Body of pancreas (tissue), 4 donors: ENCODE measurements around the gene DNAJC21. TPM values are rescaled to one million over a fixed set of nuclear protein-coding genes. Genes with fewer than 3 reads are reported as not detected.

ENCODE experiments used
- ATAC-seq: fragments of 150-250 bp; one replicate; pipeline ENCODE4 v1.9.1; 2016
- DNase-seq, 4 donors: peaks; one replicate each; pipeline ENCODE4 v3.0.0-alpha.2; 2019
- H3K27ac ChIP-seq, 4 donors: fragments of 200-600 bp; sonication (generic); 1 replicate in 3 of 4; 2 replicates in 1 of 4; pipeline versions ENCODE4 v1.5.1 to v1.6.1; 2016 to 2019; ENCODE audit warnings: mild to moderate bottlenecking in 1 of 4, mixed read lengths in 1 of 4, moderate library complexity in 1 of 4
- H3K27me3 ChIP-seq, 2 donors: fragments of 200-600 bp; sonication (generic); one replicate each; pipeline ENCODE4 v1.6.0; 2016; ENCODE audit warnings: mild to moderate bottlenecking in 1 of 2
- H3K36me3 ChIP-seq, 2 donors: fragments of 200-600 bp; sonication (generic); replicated peaks in 1 of 2; 2 replicates each; pipeline ENCODE4 v1.5.1; 2016; ENCODE audit warnings: low read depth in 2 of 2; ENCODE audit not compliant: insufficient read depth in 1 of 2
- H3K4me1 ChIP-seq: fragments of 200-600 bp; sonication (generic); one replicate; pipeline ENCODE4 v1.6.0; 2016
- H3K4me3 ChIP-seq, 2 donors: fragments of 200-600 bp; sonication (generic); 1 replicate in 1 of 2; 2 replicates in 1 of 2; pipeline ENCODE4 v1.5.1; 2016 to 2019
- H3K9me3 ChIP-seq, 3 donors: fragments of 200-600 bp; sonication (generic); 1 replicate in 2 of 3; 2 replicates in 1 of 3; pipeline ENCODE4 v1.5.1; 2016
- POLR2A ChIP-seq, 3 donors: fragments of 450-650 bp; IDR thresholded peaks; one replicate each; pipeline ENCODE4 v1.6.1; 2016; ENCODE audit warnings: antibody characterized with exemption in 3 of 3, mild to moderate bottlenecking in 2 of 3
- WGBS, 2 donors: methylation state at CpG; one replicate each; pipeline ENCODE4 v1.1.5; 2017; 5-methylcytosine and 5-hydroxymethylcytosine counted together
- intact Hi-C: fragments of 100-400 bp; cut with DNase I; formaldehyde crosslinking; loops from one replicate; pipeline ENCODE4 v1.15.1; 2023
- total RNA-seq, 2 donors: library from RNA; depleted of rRNA; stranded (reverse); fragments of >200 nt; gene quantifications; one replicate each; pipeline ENCODE4 v1.1.0, GENCODE V29; 2016
- TF ChIP-seq, protein P1 (sequence below), 7 experiments: fragments of 450-650 bp in 4 of 7; fragments of 200-600 bp in 3 of 7; sonication (generic) in 3 of 7; IDR thresholded peaks; one replicate each; pipeline ENCODE4 v1.5.1; 2016 to 2019; ENCODE audit warnings: antibody characterized with exemption in 7 of 7

The DNAJC21 gene
- total RNA-seq, 2 donors from 2014 or later, result 26.7 to 29.6 TPM

- intact Hi-C loops, result no loop called here
- DNase-seq (no peak), ATAC-seq (no peak)
- H3K9me3 ChIP-seq, result no peaks in the 10 kb centered on the region
- H3K36me3 ChIP-seq, result peaks cover 0 to 2% of the 10 kb centered on the region in 2 donors
- peaks cover 27% of the 10 kb centered on the region for H3K4me1 ChIP-seq
- no peak overlapping the region for H3K4me3 ChIP-seq
- no peaks in the 10 kb centered on the region for H3K27me3 ChIP-seq
- TF ChIP-seq, protein P1, sequence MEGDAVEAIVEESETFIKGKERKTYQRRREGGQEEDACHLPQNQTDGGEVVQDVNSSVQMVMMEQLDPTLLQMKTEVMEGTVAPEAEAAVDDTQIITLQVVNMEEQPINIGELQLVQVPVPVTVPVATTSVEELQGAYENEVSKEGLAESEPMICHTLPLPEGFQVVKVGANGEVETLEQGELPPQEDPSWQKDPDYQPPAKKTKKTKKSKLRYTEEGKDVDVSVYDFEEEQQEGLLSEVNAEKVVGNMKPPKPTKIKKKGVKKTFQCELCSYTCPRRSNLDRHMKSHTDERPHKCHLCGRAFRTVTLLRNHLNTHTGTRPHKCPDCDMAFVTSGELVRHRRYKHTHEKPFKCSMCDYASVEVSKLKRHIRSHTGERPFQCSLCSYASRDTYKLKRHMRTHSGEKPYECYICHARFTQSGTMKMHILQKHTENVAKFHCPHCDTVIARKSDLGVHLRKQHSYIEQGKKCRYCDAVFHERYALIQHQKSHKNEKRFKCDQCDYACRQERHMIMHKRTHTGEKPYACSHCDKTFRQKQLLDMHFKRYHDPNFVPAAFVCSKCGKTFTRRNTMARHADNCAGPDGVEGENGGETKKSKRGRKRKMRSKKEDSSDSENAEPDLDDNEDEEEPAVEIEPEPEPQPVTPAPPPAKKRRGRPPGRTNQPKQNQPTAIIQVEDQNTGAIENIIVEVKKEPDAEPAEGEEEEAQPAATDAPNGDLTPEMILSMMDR (IDR thresholded peaks at IDR 0.05), result no peak
- no peak for TF ChIP-seq POLR2A (IDR thresholded peaks at IDR 0.05)
- no peak overlapping the region for H3K27ac ChIP-seq
- 80 to 89% methylated on average over 2 of the region's 2 CpGs for WGBS, 2 donors
Observed at GRCh38 chr5:34913072-34913471, 16.3 kb upstream of the DNAJC21 start.

- Histone ChIP-seq H3K27me3 (no peaks in the 10 kb centered on the region), H3K4me3 (peak overlapping the region; percentile 29 to 96), H3K4me1 (peaks cover 27% of the 10 kb centered on the region), H3K27ac (peak overlapping the region; percentile 78 to 89 (median 82)), H3K36me3 (no peaks in the 10 kb centered on the region), H3K9me3 (no peaks in the 10 kb centered on the region)
- ATAC-seq, result peak; percentile 5
- TF ChIP-seq, protein P1 (IDR thresholded peaks at IDR 0.05), result no peak
- TF ChIP-seq POLR2A (IDR thresholded peaks at IDR 0.05), result no peak
- intact Hi-C loops, result no loop called here
- peak; percentile 5 to 31 (median 22) for DNase-seq
- 1 to 2% methylated on average over 20 of the region's 20 CpGs for WGBS, 2 donors
Observed at GRCh38 chr5:34914671-34915138, 14.7 kb upstream of the DNAJC21 start.

DNA sequence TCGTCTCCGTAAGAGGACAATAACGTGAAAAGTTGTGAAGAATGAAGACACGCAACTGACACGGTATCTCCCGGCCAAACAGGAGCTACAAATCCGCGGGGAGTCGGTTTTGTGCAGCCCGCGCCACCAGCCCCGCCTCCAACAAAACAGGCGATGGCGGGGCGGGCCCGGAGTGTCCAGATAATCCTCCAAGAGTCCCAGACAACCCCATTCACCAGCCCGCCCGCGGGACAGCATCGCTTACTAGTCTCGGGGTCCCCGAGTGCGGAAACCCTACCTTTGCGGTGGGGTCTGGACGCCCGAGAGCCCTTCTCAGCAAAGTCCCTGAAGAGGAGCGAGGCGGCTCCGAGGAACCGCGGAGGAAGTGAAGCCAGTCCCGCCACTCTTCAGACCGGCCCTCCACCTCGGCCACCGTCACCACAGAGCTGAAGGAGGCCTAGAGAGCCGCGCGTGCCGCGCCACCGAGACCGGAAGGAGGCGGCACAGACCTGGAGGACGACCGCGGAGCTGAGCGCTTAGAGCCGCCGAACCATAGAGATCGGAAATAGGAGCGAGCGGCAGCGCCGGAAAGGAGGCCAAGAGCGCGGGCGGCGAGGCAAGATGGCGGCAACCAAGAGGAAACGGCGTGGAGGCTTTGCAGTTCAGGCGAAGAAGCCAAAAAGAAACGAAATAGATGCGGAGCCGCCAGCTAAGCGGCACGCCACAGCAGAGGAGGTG lies 14.1 kb upstream of the DNAJC21 start, which contains the start of the genes BRIX1 and RAD1:
Gene BRIX1 (plus strand): TSS at position 573 of the 717 bp plus-strand sequence. CDS start 28 bp downstream, at position 601.
Gene RAD1 (minus strand): TSS at position 366 of the 717 bp plus-strand sequence. CDS start 612 bp downstream, outside the sequence.
- H3K36me3 ChIP-seq, result no peaks in the 10 kb centered on the region
- H3K27ac ChIP-seq, result peak within 1 kb of the TSS; percentile 78 to 89 (median 82)
- intact Hi-C loops, result no loop called here
- no peaks in the 10 kb centered on the region for H3K27me3 ChIP-seq
- peak; percentile 94 to 98 (median 96) for DNase-seq
- TF ChIP-seq POLR2A (IDR thresholded peaks at IDR 0.05), result peak; percentile 61 to 91 (median 86)
- TF ChIP-seq, protein P1 (IDR thresholded peaks at IDR 0.05), result peak in 4 of 7 experiments; percentile 30 to 53 (median 38)
- ATAC-seq, result peak; percentile 100
- peak within 1 kb of the TSS; percentile 81 to 96 for H3K4me3 ChIP-seq
- peaks cover 27% of the 10 kb centered on the region for H3K4me1 ChIP-seq
- 0 to 1% methylated on average over 32 to 67 of the region's 67 CpGs for WGBS, 2 donors
- H3K9me3 ChIP-seq, result no peaks in the 10 kb centered on the region

- 0 to 1% methylated on average over 19 to 20 of the region's 20 CpGs for WGBS, 2 donors
- peak in 1 of 3 donors; percentile 8 for TF ChIP-seq POLR2A (IDR thresholded peaks at IDR 0.05)
- TF ChIP-seq, protein P1 (IDR thresholded peaks at IDR 0.05), result no peak
- Histone ChIP-seq H3K36me3 (no peaks in the 10 kb centered on the region), H3K27me3 (no peaks in the 10 kb centered on the region), H3K4me3 (peak overlapping the region; percentile 81 to 96), H3K27ac (peak overlapping the region; percentile 40 to 89 (median 79)), H3K9me3 (no peaks in the 10 kb centered on the region), H3K4me1 (peaks cover 27% of the 10 kb centered on the region)
- intact Hi-C loops, result no loop called here
- peak; percentile 5 for ATAC-seq
- DNase-seq, result no peak
Observed at GRCh38 chr5:34915856-34916192, 13.5 kb upstream of the DNAJC21 start.
